HG03439 (cell line): Measurements from ENCODE around the gene CLCN3.
A peak's percentile ranks its signal among the peaks of the same experiment; 100 is the strongest.
"Not testable (repeated sequence)": the region's sequence is repeated elsewhere in the genome, so short reads cannot be mapped to it uniquely, and the experiment has no call there.

Source experiments
- ATAC-seq: cut with Tn5 transposase; IDR thresholded peaks from one replicate; pipeline ENCODE4 v1.9.1; 2021; ENCODE audit warnings: mild to moderate bottlenecking, moderate library complexity; ENCODE audit not compliant: unreplicated experiment

The CLCN3 gene

GRCh38 chr4:169652535-169652934 is 32.2 kb downstream of the CLCN3 start:
- ATAC-seq: no peak

- ATAC-seq: no peak
These were observed 35.0 kb downstream of the CLCN3 start for GRCh38 chr4:169655401-169655800.

- ATAC-seq: no peak
These were observed 37.2 kb downstream of the CLCN3 start for GRCh38 chr4:169657470-169658107.

GRCh38 chr4:169658196-169658595 is 37.8 kb downstream of the CLCN3 start:
- no peak for ATAC-seq

- ATAC-seq: no peak
These were observed 38.8 kb downstream of the CLCN3 start for GRCh38 chr4:169658975-169659715.

DNA sequence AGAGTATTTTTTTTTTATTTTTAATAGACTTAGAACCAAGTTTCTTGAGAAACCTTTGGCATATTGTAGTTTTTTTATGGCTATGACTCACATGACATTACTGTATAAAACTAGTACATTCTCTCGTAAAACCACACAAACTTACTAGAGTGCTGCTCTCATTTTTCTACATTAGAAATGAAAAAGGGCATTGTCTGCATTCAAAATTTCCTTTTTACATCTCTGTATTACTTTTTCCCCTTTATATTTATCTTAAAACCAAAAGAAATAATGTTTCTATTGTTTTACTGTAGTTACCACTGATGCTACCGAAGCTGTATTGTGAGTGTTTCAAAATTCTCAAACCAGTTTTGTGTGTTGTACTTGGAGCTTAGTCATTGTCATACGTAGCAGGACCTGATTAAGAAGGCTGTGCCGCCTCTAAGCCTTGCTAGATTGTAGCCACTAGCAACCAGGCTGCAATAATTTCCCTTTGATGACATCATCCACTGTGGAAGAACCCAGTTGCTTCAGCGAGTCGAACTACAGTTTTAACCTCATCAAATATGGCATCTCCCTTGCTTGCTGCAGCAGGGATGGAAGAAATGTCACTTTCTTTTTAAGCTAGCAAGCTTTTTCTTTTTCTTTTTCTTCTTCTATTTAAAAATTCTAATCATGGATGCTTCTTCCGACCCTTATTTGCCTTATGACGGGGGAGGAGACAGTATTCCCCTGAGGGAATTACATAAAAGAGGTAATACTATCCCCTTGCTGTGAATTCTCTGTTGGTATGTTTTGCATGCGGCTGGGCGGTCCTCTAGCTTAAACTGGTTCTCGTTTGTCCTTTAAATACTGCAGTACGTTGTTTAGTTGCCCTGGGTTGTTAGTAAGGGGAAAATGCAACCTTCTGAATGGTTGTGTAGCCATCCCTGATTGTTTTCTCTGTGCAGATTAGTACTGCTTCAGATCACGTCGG is 39.6 kb downstream of the CLCN3 start:
- peak; percentile 95 for ATAC-seq

- ATAC-seq: no peak
These were observed 40.6 kb downstream of the CLCN3 start for GRCh38 chr4:169660929-169661328.

DNA sequence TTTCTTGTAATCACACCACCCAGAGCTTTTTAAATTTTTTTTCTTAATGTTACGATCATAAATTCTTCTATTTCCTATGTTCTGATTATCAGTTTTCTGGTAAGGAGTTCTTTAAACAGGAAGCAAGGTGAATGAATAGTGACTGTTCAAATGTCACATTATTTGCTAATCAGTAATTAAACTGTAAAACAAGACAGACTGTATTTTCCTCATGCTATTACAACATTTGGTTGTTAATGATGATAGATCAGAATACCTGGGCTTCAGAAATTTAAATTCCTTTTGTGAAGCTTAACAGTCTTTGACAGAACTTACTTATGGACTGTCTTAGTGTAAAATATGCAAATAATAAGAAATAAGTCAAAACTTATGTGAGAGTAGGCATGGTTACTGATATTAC is 41.4 kb downstream of the CLCN3 start:
- ATAC-seq: no peak

DNA sequence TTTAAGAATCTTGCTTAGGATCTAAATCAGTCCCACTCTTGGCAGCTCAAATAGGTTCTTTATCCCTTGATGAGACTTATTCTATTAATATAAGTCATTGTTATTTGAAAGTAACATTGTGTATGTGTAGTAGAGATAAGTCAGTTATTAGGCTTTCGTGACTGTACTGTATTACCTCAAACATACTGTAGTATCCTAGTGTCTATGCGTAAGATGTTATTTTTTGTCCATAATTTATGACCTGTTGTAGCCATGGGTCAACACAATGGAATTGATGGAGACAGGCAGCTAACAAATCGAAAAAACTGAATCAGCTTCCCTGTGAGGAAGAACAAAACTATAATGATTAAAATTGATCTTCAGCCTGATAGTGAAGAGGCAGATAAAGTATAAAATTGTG is 41.8 kb downstream of the CLCN3 start:
- ATAC-seq: no peak

DNA sequence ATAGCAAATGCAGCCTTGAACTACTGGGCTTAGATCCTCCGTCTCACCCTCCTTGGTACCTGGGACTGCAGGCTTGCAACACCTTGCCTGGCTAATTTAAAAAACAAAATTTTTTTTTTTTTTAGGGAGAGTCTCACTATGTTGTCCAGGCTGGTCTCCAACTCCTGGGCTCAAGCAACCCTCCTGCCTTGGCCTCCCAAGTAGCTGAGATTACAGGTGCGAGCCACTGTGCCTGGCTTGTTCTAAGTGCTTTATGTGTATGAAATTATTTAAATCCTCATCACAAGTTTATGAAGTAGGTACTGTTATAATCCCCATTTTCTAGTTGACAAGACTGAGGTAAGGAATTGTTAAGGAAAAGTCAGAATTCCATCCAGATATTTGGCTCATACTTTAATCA is 43.0 kb downstream of the CLCN3 start:
- ATAC-seq: no peak

- no peak for ATAC-seq
These were observed 43.5 kb downstream of the CLCN3 start for GRCh38 chr4:169663831-169664230.

DNA sequence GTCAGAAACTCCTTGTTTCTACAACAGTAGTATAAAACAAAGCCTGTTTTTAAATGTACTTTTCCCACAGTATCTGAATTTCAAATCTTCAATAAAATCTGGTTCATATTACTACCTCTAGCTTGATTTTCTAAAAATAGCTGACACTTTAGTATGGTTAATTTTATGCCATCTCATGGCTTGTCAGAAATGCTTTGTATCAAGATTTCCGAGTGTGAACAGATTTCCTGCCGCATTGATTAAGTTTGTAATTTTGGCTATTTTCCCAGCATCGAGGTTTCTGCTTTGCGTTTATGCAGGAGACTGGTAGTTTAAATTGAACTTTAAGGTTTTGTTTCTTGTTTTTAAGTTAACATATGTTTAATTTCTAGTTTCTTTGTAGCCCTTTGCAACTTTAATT is 44.2 kb downstream of the CLCN3 start:
- ATAC-seq: no peak

- ATAC-seq: no peak
These were observed 44.8 kb downstream of the CLCN3 start for GRCh38 chr4:169665046-169665737.

- no peak for ATAC-seq
These were observed 47.8 kb downstream of the CLCN3 start for GRCh38 chr4:169668069-169668721.

DNA sequence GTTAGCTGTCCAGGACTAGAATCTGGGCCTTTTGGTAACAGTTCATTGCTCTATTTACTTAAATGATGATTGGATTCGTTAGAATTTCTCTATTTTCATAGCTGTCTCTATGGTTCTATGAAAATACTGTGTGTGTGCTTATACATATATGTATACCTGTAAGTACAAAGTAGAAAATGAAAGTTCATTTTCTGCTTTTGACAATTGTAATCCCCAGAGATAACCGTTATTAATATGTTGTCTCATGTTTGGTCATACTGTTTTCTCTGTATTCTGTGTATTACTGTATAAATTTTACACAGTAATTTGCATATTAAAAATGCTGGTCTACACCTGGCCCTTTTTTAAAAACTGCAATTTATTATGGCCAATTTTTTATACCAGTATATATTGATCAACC is 55.4 kb downstream of the CLCN3 start:
- ATAC-seq: peak; percentile 57

GRCh38 chr4:169677150-169677748 is 56.9 kb downstream of the CLCN3 start:
- ATAC-seq: no peak

DNA sequence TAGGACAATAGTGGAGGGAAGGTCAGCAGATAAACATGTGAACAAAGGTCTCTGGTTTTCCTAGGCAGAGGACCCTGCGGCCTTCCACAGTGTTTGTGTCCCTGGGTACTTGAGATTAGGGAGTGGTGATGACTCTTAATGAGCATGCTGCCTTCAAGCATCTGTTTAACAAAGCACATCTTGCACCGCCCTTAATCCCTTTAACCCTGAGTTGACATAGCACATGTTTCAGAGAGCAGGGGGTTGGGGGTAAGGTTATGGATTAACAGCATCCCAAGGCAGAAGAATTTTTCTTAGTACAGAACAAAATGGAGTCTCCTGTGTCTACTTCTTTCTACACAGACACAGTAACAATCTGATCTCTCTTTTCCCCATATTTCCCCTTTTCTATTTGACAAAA is 58.1 kb downstream of the CLCN3 start:
- not testable (repeated sequence) for ATAC-seq

GRCh38 chr4:169678951-169679591 is 58.7 kb downstream of the CLCN3 start:
- ATAC-seq: not testable (repeated sequence)

DNA sequence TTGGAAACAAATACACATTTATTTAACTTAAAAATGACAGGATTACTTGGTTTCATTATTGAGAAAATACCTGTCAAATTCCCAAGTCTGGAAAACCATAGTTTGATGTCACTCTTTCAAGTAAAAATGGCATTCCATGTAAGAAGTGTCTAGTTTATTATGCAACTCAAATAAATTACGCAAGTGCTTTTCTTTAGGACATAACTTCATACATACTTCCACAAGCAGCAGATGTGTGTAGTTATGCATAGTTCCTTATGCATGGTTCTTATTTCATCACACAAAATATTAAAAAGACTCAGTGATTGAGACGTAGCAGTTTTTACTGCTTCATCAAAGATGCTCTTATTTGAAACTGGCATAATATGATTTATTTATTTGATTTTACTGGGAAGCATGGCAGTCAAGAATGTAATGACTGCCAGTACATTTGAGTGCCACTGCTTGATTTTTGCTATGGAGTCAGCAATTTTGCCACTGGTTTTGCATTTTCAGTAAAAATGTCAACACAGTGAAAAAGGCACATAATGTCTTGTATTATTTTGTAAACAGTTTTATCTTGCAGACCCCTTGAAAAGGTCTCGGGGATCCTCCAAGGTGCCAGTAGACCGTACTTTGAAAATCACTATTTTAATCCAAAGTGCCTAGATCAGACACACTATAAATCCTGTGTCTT is 62.1 kb downstream of the CLCN3 start:
- ATAC-seq: no peak
